NCI-H82 treated with DMSO at 0.1 percent for 48 hours (cell line): ENCODE measurements around the gene S100A9.
"Not testable (repeated sequence)": the region's sequence is repeated elsewhere in the genome, so short reads cannot be mapped to it uniquely, and the experiment has no call there.

Experiments
- DNase-seq: peaks from one replicate; lab custom pipeline; 2025; ENCODE audit not compliant: unreplicated experiment; lab: John Stamatoyannopoulos, UW

S100A9 gene

GRCh38 chr1:153344718-153345025 is 13.0 kb upstream of the S100A9 start:
- DNase-seq: no peak

- DNase-seq: no peak
Measured at GRCh38 chr1:153345187-153346076, 12.2 kb upstream of the S100A9 start.

GRCh38 chr1:153346077-153346723 is 11.5 kb upstream of the S100A9 start:
- no peak for DNase-seq

- not testable (repeated sequence) for DNase-seq
Measured at GRCh38 chr1:153347049-153347448, 10.6 kb upstream of the S100A9 start.

GRCh38 chr1:153347856-153348255 is 9.8 kb upstream of the S100A9 start:
- no peak for DNase-seq

- DNase-seq: no peak
Measured at GRCh38 chr1:153348511-153349362, 8.9 kb upstream of the S100A9 start, which contains the start of gene PGLYRP4. Gene PGLYRP4, minus strand, starts transcription at chr1:153348841. Its CDS starts 909 bp downstream, at chr1:153347932.

- DNase-seq: no peak
Measured at GRCh38 chr1:153349363-153350320, 8.0 kb upstream of the S100A9 start.

- DNase-seq: no peak
Measured at GRCh38 chr1:153350321-153350957, 7.2 kb upstream of the S100A9 start.

GRCh38 chr1:153352523-153352922 is 5.1 kb upstream of the S100A9 start:
- peak; percentile 69 for DNase-seq

- DNase-seq: no peak
Measured at GRCh38 chr1:153353226-153353947, 4.3 kb upstream of the S100A9 start.

- no peak for DNase-seq
Measured at GRCh38 chr1:153354515-153355193, 3.0 kb upstream of the S100A9 start.

- peak; percentile 39 for DNase-seq
Measured at GRCh38 chr1:153355445-153356071, 2.1 kb upstream of the S100A9 start.

GRCh38 chr1:153356392-153357075 is 1.1 kb upstream of the S100A9 start:
- no peak for DNase-seq

GRCh38 chr1:153357076-153357852 is 390 bp upstream of the S100A9 start:
- DNase-seq: no peak

GRCh38 chr1:153358691-153358975 is 979 bp downstream of the S100A9 start:
- no peak for DNase-seq

GRCh38 chr1:153359241-153359640 is 1.6 kb downstream of the S100A9 start:
- no peak for DNase-seq

- no peak for DNase-seq
Measured at GRCh38 chr1:153360190-153360589, 2.5 kb downstream of the S100A9 start.
